ENCODE data around the gene FYN.
"Not testable (repeated sequence)": the region's sequence is repeated elsewhere in the genome, so short reads cannot be mapped to it uniquely, and the experiment has no call there.

- not testable (repeated sequence) for TF ChIP-seq CTCF, SP2 (tag by site-specific recombination; IDR thresholded peaks at IDR 0.05)
Observed at GRCh38 chr6:111886793-111887192, 13.5 kb upstream of the FYN start.

Measured in HEK293 (cell line).